ENCODE data around the gene ZNF100. TPM values are rescaled to one million over a fixed set of nuclear protein-coding genes. Genes with fewer than 3 reads are reported as not detected.
"Not testable (repeated sequence)": the region's sequence is repeated elsewhere in the genome, so short reads cannot be mapped to it uniquely, and the experiment has no call there.

ZNF100 gene
- total and polyA plus RNA-seq, 9 of the 15 experiments (the other 6 are each of a cell fraction or from before 2014, with no cell fraction given): 4.5 to 27.2 (median 19.6) TPM

- TF ChIP-seq NFE2 (IDR thresholded peaks at IDR 0.05; ENCODE audit: low read depth): peak; percentile 42; the same call in 1 of the 2 replicates
- TF ChIP-seq NFIC (IDR thresholded peaks at IDR 0.05): peak; percentile 54; the same call in 1 of the 2 replicates
- ATAC-seq; intact Hi-C loops (cut with micrococcal nuclease); BruUV-seq (replicated peaks); in situ Hi-C loops (cut with MboI); H3K4me2 ChIP-seq (ENCODE audit: insufficient read depth, low read length); H2AFZ ChIP-seq (ENCODE audit: low read depth, low read length); DNase-seq (ENCODE audit: extremely low read depth in 1 of 4, low spot score in 3 of 4); H3K9me1 ChIP-seq (ENCODE audit: control insufficient read depth, insufficient read depth, low read length); H3K9ac ChIP-seq (ENCODE audit: insufficient read depth in 1 of 2, low read depth in 2 of 2, low read length in 2 of 2); FAIRE-seq; CTCF ChIA-PET (ENCODE audit: low intra/inter-chr PET ratio); H4K20me1 ChIP-seq (replicated peaks; ENCODE audit: control insufficient read depth, insufficient read depth, low read length); H3K79me2 ChIP-seq (ENCODE audit: control insufficient read depth, insufficient read depth, low read length); H3K27me3 ChIP-seq (ENCODE audit: control insufficient read depth in 2 of 2, insufficient read depth in 2 of 2, low read length in 2 of 2); H3K9me3 ChIP-seq (replicated peaks; ENCODE audit: control insufficient read depth, insufficient read depth, low read depth, low read length); H3K27ac ChIP-seq (ENCODE audit: extremely low read depth, low read depth, low read length); H3K4me3 ChIP-seq; H3K4me1 ChIP-seq (replicated peaks in 1 of 2; ENCODE audit: control insufficient read depth in 2 of 2, insufficient read depth in 2 of 2, low read length in 2 of 2); H3K36me3 ChIP-seq (ENCODE audit: control insufficient read depth, insufficient read depth, low read length): not testable (repeated sequence)
- POLR2A ChIA-PET: interaction anchor here (0.5 kb wide), 1 partner anchor 115 kb away, joined by 3 read pairs; no protein-coding TSS in a partner anchor
- 6% methylated on average over 1 of the region's 2 CpGs for WGBS (ENCODE audit: insufficient coverage, low coverage, missing lambda C conversion rate)
These were observed 93.9 kb downstream of the ZNF100 start for GRCh38 chr19:21673479-21673878.

Small RNAs within 50 kb of the gene (small RNA-seq; reads per million reads assigned to genes)
- not detected for gene VN1R84P

Other genes with a start within 250 kb of the ZNF100 start
- gene ZNF43, start 68.6 kb upstream of the ZNF100 start, total RNA-seq (2014; rRNA removed): 9.0 and 9.2 TPM in 2 replicates
- 18.6 and 20.3 TPM in 2 replicates for gene ZNF43, start 68.6 kb upstream of the ZNF100 start, total RNA-seq (2014; rRNA removed; fragmentation: Illumina TruSeq; extraction: Trizol)
- 15.5 and 16.6 TPM in 2 replicates for gene ZNF43, start 68.6 kb upstream of the ZNF100 start, total RNA-seq (2015; rRNA removed; fragmentation: Illumina TruSeq; extraction: Trizol)
- 13.4 and 14.1 TPM in 2 replicates for gene ZNF43, start 68.6 kb upstream of the ZNF100 start, total RNA-seq (2021)
- gene ZNF43, start 68.6 kb upstream of the ZNF100 start, polyA plus RNA-seq (2011; rRNA removed): 0.93 and 4.2 TPM in 2 replicates
- 8.3 and 10.6 TPM in 2 replicates for gene ZNF43, start 68.6 kb upstream of the ZNF100 start, polyA plus RNA-seq (2014; fragmentation: Illumina TruSeq; extraction: Trizol)
- 1 to 10 TPM; 3.6 to 5.7 TPM for gene ZNF43, start 68.6 kb upstream of the ZNF100 start, polyA plus RNA-seq (2014; fragmentation: Nextera tagmentation; extraction: Ambion mirVana)
- gene ZNF43, start 68.6 kb upstream of the ZNF100 start, polyA plus RNA-seq (2014; rRNA removed): 6.3 and 8.7 TPM in 2 replicates
- gene ZNF208, start 243.4 kb upstream of the ZNF100 start, total RNA-seq (2014; rRNA removed): 2.4 and 2.8 TPM in 2 replicates
- gene ZNF208, start 243.4 kb upstream of the ZNF100 start, total RNA-seq (2014; rRNA removed; fragmentation: Illumina TruSeq; extraction: Trizol): 4.5 and 6.1 TPM in 2 replicates
- 3.6 and 4.1 TPM in 2 replicates for gene ZNF208, start 243.4 kb upstream of the ZNF100 start, total RNA-seq (2015; rRNA removed; fragmentation: Illumina TruSeq; extraction: Trizol)
- 3.1 and 3.2 TPM in 2 replicates for gene ZNF208, start 243.4 kb upstream of the ZNF100 start, total RNA-seq (2021)
- gene ZNF208, start 243.4 kb upstream of the ZNF100 start, polyA plus RNA-seq (2011; rRNA removed): 0.09 and 0.81 TPM in 2 replicates
- gene ZNF208, start 243.4 kb upstream of the ZNF100 start, polyA plus RNA-seq (2014; fragmentation: Illumina TruSeq; extraction: Trizol): 3.5 and 3.7 TPM in 2 replicates
- 1 to 10 TPM; 1.4 to 1.6 TPM for gene ZNF208, start 243.4 kb upstream of the ZNF100 start, polyA plus RNA-seq (2014; fragmentation: Nextera tagmentation; extraction: Ambion mirVana)
- gene ZNF208, start 243.4 kb upstream of the ZNF100 start, polyA plus RNA-seq (2014; rRNA removed): 3.2 and 3.5 TPM in 2 replicates

All from K562 (cell line).